Fibroblast of the aortic adventitia (primary cell): ENCODE measurements around the gene ZNF132. TPM values are rescaled to one million over a fixed set of nuclear protein-coding genes. Genes with fewer than 3 reads are reported as not detected.

Experiments used
- DNase-seq: peaks from one replicate; pipeline ENCODE4 v3.0.0-alpha.2; 2010; ENCODE audit warnings: low read depth
- H3K4me3 ChIP-seq: 2 replicates; pipeline ENCODE4 v1.5.1; 2011; ENCODE audit warnings: low read depth, mild to moderate bottlenecking, control low read depth, low read length, moderate library complexity
- total RNA-seq: library from RNA; depleted of rRNA; stranded (reverse); fragments of >200 nt; gene quantifications from 2 replicates; pipeline ENCODE4 v1.2.3, GENCODE V29; 2012; ENCODE audit warnings: low replicate concordance
- TF ChIP-seq, protein P1 (sequence below): IDR thresholded peaks from 2 replicates; pipeline ENCODE4 v1.5.1; 2011; ENCODE audit warnings: mild to moderate bottlenecking, low read length, control low read depth, inconsistent platforms; ENCODE audit not compliant: insufficient read depth

Gene ZNF132
- total RNA-seq, 1 donor = 10.8 TPM

GRCh38 chr19:58428617-58429016, 11.3 kb downstream of the ZNF132 start:
- H3K4me3 ChIP-seq = no peak overlapping the region
- DNase-seq = no peak
- TF ChIP-seq, protein P1, sequence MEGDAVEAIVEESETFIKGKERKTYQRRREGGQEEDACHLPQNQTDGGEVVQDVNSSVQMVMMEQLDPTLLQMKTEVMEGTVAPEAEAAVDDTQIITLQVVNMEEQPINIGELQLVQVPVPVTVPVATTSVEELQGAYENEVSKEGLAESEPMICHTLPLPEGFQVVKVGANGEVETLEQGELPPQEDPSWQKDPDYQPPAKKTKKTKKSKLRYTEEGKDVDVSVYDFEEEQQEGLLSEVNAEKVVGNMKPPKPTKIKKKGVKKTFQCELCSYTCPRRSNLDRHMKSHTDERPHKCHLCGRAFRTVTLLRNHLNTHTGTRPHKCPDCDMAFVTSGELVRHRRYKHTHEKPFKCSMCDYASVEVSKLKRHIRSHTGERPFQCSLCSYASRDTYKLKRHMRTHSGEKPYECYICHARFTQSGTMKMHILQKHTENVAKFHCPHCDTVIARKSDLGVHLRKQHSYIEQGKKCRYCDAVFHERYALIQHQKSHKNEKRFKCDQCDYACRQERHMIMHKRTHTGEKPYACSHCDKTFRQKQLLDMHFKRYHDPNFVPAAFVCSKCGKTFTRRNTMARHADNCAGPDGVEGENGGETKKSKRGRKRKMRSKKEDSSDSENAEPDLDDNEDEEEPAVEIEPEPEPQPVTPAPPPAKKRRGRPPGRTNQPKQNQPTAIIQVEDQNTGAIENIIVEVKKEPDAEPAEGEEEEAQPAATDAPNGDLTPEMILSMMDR = no peak

DNA sequence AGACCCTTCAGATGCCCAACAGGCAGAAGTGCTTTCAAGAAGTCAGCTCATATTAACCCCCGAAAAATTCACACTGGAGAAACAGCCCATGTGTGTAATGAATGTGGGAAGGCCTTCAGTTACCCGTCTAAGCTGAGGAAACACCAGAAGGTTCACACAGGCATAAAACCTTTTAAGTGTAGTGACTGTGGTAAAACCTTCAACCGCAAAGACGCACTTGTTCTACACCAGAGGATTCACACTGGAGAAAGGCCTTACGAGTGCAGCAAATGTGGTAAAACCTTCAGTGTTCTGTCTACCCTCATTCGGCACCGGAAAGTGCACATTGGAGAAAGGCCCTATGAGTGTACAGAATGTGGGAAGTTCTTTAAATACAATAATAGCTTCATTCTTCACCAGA, 22.9 kb downstream of the ZNF132 start:
- DNase-seq = no peak
- H3K4me3 ChIP-seq = no peak overlapping the region
- TF ChIP-seq, protein P1 = no peak

- no peak for DNase-seq
Measured at GRCh38 chr19:58416604-58417003, 23.3 kb downstream of the ZNF132 start.

DNA sequence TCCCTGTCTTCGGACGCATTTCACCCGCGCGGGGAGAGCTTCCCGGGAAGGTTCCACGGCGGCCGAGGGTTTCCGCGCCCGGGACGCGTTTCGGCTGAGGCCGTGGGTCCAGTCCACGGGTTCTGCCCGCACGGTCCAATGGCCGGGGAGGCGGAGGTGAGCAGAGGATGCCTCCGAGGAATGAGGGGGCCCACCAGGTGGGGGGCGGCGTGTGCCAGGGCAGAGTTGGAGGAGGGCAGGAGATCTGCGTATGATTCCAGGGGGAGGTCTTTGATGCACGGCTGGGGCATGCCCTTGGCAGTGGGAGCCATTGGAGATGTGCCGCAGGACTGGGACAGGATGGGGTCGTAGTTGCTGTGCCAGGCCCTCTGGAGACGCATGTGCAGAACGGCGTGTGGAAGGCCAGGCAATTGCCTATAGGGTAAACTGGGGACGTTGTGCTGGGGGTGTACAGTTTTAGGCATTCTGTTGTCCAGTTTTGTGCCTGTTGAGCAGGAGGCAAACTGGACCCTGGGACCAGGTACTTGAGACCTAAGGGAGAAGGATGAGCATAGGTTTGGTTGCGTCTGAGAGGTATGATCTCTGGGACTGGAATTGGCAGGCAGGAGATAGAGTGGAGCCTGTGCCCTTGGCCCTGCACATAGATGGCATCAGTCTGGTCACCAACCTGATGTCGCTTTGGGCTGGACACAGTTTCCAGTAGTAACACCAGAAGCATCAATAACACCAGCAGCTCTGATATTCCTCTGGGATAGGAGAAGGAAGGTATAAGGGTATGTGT, 30.8 kb downstream of the ZNF132 start:
- peak; percentile 27 for DNase-seq

More at GRCh38 chr19:58416604-58417003, 23.3 kb downstream of the ZNF132 start:
- TF ChIP-seq, protein P1 = no peak
- no peak overlapping the region for H3K4me3 ChIP-seq

DNA sequence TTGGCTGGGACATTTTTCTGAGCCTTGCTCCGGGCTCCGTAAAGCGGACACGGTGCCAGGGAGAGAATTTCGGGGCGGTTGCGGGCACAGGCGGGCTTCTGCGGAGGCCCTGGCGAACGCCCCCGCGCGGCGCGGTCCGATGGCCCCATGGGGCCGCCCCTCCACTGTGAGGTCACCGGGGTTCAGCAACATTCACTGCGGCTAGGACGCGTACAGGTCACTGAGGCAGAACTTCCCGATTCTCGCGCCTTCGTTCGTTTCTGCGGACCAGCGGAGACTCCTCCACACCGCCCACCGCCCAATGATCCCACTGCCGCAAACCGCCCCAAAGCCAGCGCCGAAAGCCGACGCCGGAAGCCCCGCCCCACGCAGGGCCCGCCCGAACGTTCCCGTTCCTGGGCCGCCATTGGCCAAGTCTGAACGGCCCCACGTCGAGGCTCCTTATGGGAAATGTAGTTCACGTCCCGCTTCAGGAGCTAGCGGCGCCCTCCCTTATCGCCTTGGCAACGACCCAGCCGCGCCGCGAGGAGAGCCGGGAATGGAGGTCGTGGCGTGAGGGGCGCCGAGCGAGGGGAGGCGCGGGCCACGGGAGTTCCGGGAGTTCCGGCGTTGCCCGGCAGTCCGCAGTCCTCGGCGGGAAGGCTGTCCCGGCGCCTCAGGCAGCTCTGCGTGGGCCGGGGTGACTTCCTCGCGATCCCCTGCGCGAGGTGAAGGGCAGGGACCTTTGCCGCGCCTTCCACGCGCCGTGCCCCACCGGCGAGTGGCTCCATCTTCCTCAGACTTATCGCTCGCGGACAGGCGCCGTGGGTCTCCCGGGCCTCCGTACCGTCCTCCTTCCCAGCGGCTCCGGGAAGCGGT, 31.6 kb downstream of the ZNF132 start, which contains the start of gene ZNF584:
TSS of gene ZNF584 (plus strand) at position 498 of the 858 bp plus-strand sequence. CDS start 499 bp downstream, outside the sequence.
- peak; percentile 92 for DNase-seq
- peak within 1 kb of the TSS; percentile 95 for H3K4me3 ChIP-seq
- TF ChIP-seq, protein P1 = peak; percentile 1

More for the DNA sequence above, 30.8 kb downstream of the ZNF132 start:
- TF ChIP-seq, protein P1 = no peak
- peak overlapping the region; percentile 95 for H3K4me3 ChIP-seq

DNA sequence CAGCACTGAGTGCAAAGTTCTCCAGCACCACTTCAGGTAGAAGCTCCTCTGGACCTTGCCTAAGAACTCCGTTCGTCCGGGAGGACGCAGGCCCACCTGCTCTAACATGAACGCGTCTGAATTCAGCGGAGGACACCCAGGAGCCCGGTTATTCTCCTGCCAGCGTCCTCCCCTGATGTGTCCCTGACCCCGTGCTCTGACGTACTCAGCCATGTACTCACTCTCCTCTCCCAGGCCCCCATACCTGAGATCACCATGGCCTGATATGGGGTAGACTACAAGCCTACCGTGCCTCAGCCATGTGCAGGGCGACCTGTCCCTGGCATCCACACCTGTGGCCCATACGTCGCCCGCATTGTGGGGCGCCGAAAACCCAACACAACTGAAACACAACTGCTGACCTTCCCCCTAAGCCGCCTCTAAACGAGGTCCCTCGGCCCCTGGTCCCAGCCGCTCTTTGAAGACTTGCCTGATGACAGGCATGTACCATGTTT, 32.2 kb downstream of the ZNF132 start:
- TF ChIP-seq, protein P1 = no peak
- peak overlapping the region; percentile 95 for H3K4me3 ChIP-seq
- DNase-seq = no peak
